NCI-H460 (cell line): ENCODE data around the gene CAMK1D. TPM values are rescaled to one million over a fixed set of nuclear protein-coding genes. Genes with fewer than 3 reads are reported as not detected.
"Not testable (repeated sequence)": the region's sequence is repeated elsewhere in the genome, so short reads cannot be mapped to it uniquely, and the experiment has no call there.

Source experiments
- DNase-seq: peaks from one replicate; pipeline ENCODE4 v3.0.0-alpha.2; 2016; ENCODE audit warnings: low read depth; ENCODE audit errors: extremely low read depth
- total RNA-seq: library from RNA; depleted of rRNA; stranded (reverse); fragments of >200 nt; shearing (Covaris generic); gene quantifications from 2 replicates; pipeline ENCODE4 v1.2.3, GENCODE V29; 2014

Gene CAMK1D
- total RNA-seq, 1 experiment from 2014 or later = 0.42 TPM

DNA sequence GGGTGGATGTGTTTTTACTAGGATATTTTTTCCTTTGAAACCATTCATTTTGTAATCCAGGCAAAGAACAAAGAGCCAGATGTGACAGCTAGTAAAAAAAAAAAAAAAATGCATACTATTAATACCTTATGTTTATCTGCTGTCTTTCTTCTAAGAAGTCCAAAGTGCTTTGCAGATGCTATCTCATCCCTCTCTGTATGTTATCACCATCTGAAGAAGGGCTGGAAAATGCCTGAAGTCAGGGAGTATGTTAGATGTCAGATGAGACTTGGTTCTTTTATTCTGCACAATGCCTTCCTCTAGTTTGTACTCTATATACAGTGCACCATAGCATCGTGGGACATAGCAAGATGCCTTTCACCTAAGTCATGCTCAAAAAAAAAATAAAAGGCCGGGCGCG is 10.4 kb upstream of the CAMK1D start:
- no peak for DNase-seq

GRCh38 chr10:12340371-12340770 is 9.0 kb upstream of the CAMK1D start:
- no peak for DNase-seq

GRCh38 chr10:12340937-12341336 is 8.4 kb upstream of the CAMK1D start:
- no peak for DNase-seq

GRCh38 chr10:12341526-12341925 is 7.8 kb upstream of the CAMK1D start:
- DNase-seq = no peak

- no peak for DNase-seq
These were observed 4.8 kb upstream of the CAMK1D start for GRCh38 chr10:12344375-12345110.

DNA sequence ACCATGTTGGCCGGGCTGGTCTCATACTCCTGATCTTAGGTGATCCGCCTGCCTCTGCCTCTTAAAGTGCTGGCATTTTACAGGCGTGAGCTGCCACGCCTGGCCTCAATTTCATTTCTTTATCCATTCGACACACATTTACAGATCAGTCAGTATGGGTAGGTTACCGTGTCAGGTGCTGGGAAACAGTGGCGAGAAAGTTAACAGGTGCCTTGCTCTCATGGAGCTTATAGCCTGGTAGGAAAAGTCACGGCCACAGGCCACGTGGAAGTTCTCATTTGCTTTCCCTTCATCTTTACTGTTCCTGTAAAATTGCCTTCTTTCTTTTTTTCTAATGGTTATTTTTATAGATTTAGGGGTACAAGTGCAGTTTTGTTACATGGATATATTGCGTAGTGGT is 2.6 kb upstream of the CAMK1D start:
- DNase-seq = no peak

GRCh38 chr10:12348294-12348869 is 965 bp upstream of the CAMK1D start:
- no peak for DNase-seq

DNA sequence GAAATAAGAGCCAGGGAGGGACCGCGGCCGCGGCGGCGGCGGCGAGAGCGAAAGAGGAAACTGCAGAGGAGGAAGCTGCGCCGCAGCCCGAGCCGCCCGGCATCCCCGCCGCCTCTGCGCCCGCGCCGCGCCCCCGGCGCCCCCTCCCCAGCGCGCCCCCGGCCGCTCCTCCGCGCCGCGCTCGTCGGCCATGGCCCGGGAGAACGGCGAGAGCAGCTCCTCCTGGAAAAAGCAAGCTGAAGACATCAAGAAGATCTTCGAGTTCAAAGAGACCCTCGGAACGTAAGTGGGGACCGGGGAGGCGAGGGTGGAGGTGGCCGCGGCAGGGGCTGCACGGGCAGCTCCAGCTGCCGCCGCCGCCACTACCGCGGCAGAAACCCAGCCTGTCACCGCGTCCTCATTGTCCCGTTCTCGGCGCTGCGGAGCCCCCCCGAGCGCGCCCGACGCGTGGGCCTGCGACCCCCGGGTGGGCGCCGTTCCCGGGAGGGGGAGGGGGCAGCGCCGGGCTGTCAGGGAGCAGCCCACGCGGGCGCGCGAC is 351 bp downstream of the CAMK1D start:
- DNase-seq = no peak

- DNase-seq = no peak
These were observed 973 bp downstream of the CAMK1D start for GRCh38 chr10:12350167-12350872.

DNA sequence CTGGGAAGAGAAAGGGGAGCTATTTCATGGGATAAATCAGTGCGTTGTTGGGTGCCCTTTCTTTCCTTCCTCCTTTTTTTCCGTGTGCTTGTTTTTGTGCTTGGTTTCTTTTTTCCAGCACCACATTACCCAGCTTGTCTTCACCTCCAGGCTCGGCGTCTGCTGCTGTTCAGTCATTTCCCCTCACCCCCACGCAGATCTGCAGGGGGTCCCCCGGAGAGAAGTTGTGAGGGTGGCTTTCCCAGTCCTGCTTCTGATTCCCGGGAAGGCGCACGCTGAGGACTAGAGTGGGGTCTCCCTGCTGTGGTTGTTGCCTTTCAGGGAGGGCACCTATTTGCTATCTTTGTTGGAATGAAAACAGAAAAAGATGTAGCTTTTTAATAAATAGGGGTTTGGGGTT is 1.6 kb downstream of the CAMK1D start:
- no peak for DNase-seq

DNA sequence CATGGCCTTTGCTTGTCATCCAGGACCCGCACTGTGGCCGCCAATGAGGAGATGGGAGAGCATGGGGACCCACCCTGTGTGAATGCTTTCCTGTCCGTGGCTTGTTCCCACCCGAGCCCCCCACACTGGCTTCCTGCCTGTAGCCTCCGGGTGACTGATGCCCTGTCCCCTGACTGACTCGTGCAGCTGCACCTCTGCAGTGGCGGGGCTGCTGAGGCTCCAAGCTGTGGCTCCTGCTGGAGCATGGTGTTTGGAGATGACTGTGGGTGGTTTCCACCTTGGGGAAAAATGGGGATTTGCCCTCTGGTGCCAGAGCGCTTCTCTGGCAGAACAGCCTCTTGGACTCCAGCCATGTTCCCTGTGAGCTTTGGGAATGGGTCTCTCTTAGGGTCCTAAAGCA is 2.1 kb downstream of the CAMK1D start:
- DNase-seq = no peak

GRCh38 chr10:12351889-12352288 is 2.5 kb downstream of the CAMK1D start:
- DNase-seq = no peak

DNA sequence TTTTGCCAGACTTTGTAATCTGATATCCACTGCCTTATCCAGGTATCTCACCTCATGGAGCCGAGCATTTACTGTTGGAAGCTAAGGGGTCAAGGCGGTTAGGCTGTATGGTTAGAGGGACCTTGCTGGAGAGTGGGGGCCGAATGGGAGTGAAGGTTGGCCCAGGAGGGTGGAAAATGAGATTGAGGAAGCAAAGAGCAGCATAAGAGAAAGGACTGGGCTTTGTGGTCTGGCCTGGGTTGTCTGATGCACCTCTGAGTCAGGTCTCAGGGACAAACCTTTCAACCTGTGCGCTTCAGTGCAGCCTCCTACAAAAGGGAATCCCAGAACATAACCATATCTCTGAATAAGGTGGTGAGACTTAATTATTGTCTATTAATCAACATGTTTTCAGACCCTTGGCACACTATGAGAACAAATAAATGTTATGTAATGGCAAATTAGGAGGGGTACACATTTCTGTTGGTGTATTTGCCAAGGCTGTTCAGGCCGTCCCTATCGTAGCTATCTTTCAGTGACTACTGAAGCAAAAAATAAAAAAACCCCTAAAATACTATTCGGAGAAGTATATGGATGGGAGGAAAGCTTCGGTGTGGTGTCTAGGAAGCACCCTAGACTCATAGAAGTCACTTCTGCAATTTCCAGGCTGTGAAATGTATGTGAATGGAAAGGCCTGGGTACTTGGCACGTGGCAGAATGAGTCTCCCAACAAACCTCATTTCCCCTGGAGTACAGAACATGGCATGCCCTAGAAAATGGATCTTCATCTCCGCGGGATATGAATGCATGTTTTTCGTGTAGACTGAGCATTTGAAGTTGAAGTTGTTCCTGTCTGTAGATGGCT is 4.3 kb downstream of the CAMK1D start:
- DNase-seq = no peak

DNA sequence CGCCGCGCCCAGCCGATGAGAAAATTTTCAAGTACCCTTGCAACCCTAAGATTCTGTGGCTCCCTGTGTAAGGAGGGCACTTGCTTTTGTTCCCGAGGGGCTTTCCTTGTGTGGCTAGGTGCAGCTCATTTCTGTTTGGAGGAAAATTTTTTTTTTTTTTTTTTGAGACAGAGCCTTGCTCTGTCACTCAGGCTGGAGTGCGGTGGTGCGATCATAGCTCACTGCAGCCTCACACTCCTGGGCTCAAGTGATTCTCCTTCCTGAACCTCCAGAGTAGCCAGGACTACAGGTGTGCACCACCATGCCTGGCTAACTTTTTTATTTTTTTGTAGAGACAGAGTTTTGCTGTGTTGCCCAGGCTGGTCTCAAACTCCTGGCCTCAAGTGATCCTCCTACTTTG is 5.3 kb downstream of the CAMK1D start:
- DNase-seq = not testable (repeated sequence)

DNA sequence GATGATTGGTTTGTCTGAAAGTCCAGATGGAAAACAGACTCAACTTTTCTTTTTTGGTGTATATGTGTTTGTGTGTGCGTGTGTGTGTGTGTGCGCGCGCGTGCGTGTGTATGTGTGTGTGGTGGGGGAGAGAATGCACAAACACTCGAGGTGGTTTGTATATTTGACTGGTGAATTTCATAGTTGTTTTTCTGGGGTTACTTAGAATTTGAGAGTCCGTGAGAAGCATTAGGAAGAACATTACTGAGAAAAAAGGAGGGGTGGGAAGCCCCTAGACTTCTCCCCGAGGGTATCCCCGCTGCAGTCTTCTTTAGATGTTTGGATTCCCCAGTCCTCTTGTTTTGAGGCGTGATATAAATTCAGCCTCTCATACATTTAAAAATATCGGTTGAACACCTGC is 6.0 kb downstream of the CAMK1D start:
- no peak for DNase-seq

GRCh38 chr10:12357525-12358151 is 8.3 kb downstream of the CAMK1D start:
- no peak for DNase-seq

GRCh38 chr10:12358863-12359564 is 9.7 kb downstream of the CAMK1D start:
- DNase-seq = no peak

GRCh38 chr10:12360461-12360860 is 11.1 kb downstream of the CAMK1D start:
- DNase-seq = no peak

DNA sequence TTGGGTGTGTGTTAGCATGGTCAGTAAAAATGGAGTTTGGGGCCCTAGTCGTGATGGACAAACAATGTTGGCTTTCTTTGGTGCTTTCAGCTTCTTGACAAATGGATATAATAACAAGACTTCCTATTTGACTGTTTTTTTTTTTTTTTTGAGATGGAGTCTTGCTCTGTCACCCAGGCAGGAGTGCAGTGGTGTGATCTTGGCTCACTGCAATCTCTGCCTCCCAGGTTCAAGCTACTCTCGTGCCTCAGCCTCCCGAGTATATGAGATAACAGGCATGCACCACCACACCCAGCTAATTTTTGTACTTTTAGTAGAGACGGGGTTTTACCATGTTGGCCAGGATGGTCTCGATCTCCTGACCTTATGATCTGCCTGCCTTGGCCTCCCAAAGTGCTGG is 11.8 kb downstream of the CAMK1D start:
- not testable (repeated sequence) for DNase-seq

GRCh38 chr10:12364559-12364958 is 15.2 kb downstream of the CAMK1D start:
- DNase-seq = no peak
